B cell (primary cell): ENCODE measurements around the gene NPSR1. TPM values are rescaled to one million over a fixed set of nuclear protein-coding genes. Genes with fewer than 3 reads are reported as not detected.

Experiments
- ATAC-seq: fragments of 200-7000 bp; cut with Tn5 transposase; one replicate; pipeline ENCODE4 v1.10.0; 2021; ENCODE audit warnings: low read depth, mild to moderate bottlenecking, moderate number of reproducible peaks, moderate library complexity
- CTCF ChIA-PET: fragments of 350-600 bp; sonication (Branson Sonifier 250); formaldehyde crosslinking; loops from one replicate; lab custom pipeline; 2021; ENCODE audit warnings: antibody characterized with exemption, inconsistent platforms; lab: Charles Lee
- POLR2A ChIA-PET: fragments of 350-600 bp; sonication (Branson Sonifier 250); formaldehyde crosslinking; loops from one replicate; lab custom pipeline; 2021; ENCODE audit warnings: antibody characterized with exemption; lab: Charles Lee
- DNase-seq: peaks from one replicate; pipeline ENCODE4 v3.0.0; 2013
- H2AFZ ChIP-seq: 2 replicates; pipeline ENCODE4 v1.6.1; 2012; ENCODE audit warnings: mild to moderate bottlenecking, low read depth, low read length; ENCODE audit not compliant: insufficient read depth, poor library complexity, severe bottlenecking
- H3K27ac ChIP-seq, 2 donors: 1 replicate in 1 of 2; 2 replicates in 1 of 2; pipeline ENCODE4 v1.5.1; 2012 to 2013; ENCODE audit warnings: low read length in 2 of 2, mild to moderate bottlenecking in 2 of 2, moderate library complexity in 1 of 2
- H3K27me3 ChIP-seq, 4 experiments: fragments of 200-600 bp in 1 of 4; sonication (generic) in 1 of 4; replicated peaks in 1 of 4; 1 replicate in 2 of 4; 2 replicates in 2 of 4; pipeline versions ENCODE4 v1.6.1 to v1.7.0; 2013 to 2016; ENCODE audit warnings: low read length in 3 of 4, mild to moderate bottlenecking in 2 of 4, mixed read lengths in 1 of 4, moderate library complexity in 1 of 4; ENCODE audit not compliant: insufficient read depth in 4 of 4, control insufficient read depth in 3 of 4; ENCODE audit errors: control extremely low read depth in 1 of 4
- H3K36me3 ChIP-seq, 2 experiments: replicated peaks in 1 of 2; 1 replicate in 1 of 2; 2 replicates in 1 of 2; pipeline versions ENCODE4 v1.6.1 to v1.7.1; 2013; ENCODE audit warnings: low read length in 1 of 2; ENCODE audit not compliant: insufficient read depth in 2 of 2, control insufficient read depth in 1 of 2; ENCODE audit errors: control extremely low read depth in 1 of 2, extremely low read depth in 1 of 2
- H3K4me1 ChIP-seq, 2 donors: fragments of 200-600 bp in 1 of 2; sonication (generic) in 1 of 2; 1 replicate in 1 of 2; 2 replicates in 1 of 2; pipeline versions ENCODE4 v1.5.1 to v1.6.1; 2013 to 2017; ENCODE audit warnings: low read length in 2 of 2; ENCODE audit not compliant: control insufficient read depth in 2 of 2, insufficient read depth in 2 of 2
- H3K4me2 ChIP-seq: replicated peaks from 2 replicates; pipeline ENCODE3; 2012; ENCODE audit warnings: mild to moderate bottlenecking, low read depth, low read length; ENCODE audit not compliant: poor library complexity, severe bottlenecking
- H3K4me3 ChIP-seq, 5 experiments: fragments of 200-600 bp in 1 of 5; sonication (generic) in 1 of 5; 1 replicate in 3 of 5; 2 replicates in 2 of 5; pipeline versions ENCODE4 v1.5.1 to v1.7.0; 2011 to 2016; ENCODE audit warnings: low read length in 4 of 5, mild to moderate bottlenecking in 4 of 5, low read depth in 2 of 5, control low read depth in 1 of 5, moderate library complexity in 1 of 5; ENCODE audit not compliant: insufficient read depth in 1 of 5; ENCODE audit errors: control extremely low read depth in 1 of 5, extremely low read depth in 1 of 5
- H3K79me2 ChIP-seq: fragments of 200-600 bp; sonication (generic); one replicate; pipeline ENCODE4 v1.6.0; 2016; ENCODE audit warnings: low read length; ENCODE audit not compliant: control insufficient read depth, insufficient read depth
- H3K9ac ChIP-seq: fragments of 200-600 bp; sonication (generic); 2 replicates; pipeline ENCODE4 v1.6.1; 2017; ENCODE audit warnings: mild to moderate bottlenecking, low read length, moderate library complexity
- H3K9me3 ChIP-seq, 3 donors: one replicate each; pipeline versions ENCODE4 v1.6.1 to v1.7.1; 2013; ENCODE audit warnings: low read length in 2 of 3; ENCODE audit not compliant: control insufficient read depth in 2 of 3, insufficient read depth in 1 of 3; ENCODE audit errors: control extremely low read depth in 1 of 3
- H4K20me1 ChIP-seq: 2 replicates; pipeline ENCODE4 v1.6.0; 2012; ENCODE audit warnings: mild to moderate bottlenecking, low read length; ENCODE audit not compliant: insufficient read depth, control insufficient read depth, poor library complexity, severe bottlenecking
- H3K27ac Mint-ChIP-seq: one replicate; pipeline ENCODE4 v1.8.0; 2021; ENCODE audit warnings: mixed read lengths
- H3K27me3 Mint-ChIP-seq: one replicate; pipeline ENCODE4 v1.8.0; 2021; ENCODE audit warnings: mixed read lengths
- H3K4me1 Mint-ChIP-seq: one replicate; pipeline ENCODE4 v1.8.0; 2021; ENCODE audit warnings: mixed read lengths
- H3K4me3 Mint-ChIP-seq: one replicate; pipeline ENCODE4 v1.8.0; 2021; ENCODE audit warnings: mixed read lengths
- H3K9me3 Mint-ChIP-seq: one replicate; pipeline ENCODE4 v1.8.0; 2022; ENCODE audit warnings: mixed read lengths; ENCODE audit not compliant: insufficient read depth
- CTCF ChIP-seq: fragments of 200-600 bp; IDR thresholded peaks from one replicate; pipeline ENCODE4 v1.8.0; 2022; ENCODE audit warnings: antibody characterized with exemption, mild to moderate bottlenecking
- EZH2 ChIP-seq: IDR thresholded peaks from 2 replicates; pipeline ENCODE4 v1.6.1; 2012; ENCODE audit warnings: borderline replicate concordance, low read depth, mild to moderate bottlenecking, moderate library complexity, low read length; ENCODE audit not compliant: insufficient read depth, poor library complexity, severe bottlenecking
- WGBS: methylation state at CpG from one replicate; pipeline ENCODE4 v1.1.5; 2013; ENCODE audit warnings: missing lambda C conversion rate; ENCODE audit not compliant: insufficient coverage; 5-methylcytosine and 5-hydroxymethylcytosine counted together
- intact Hi-C: fragments of 100-400 bp; cut with micrococcal nuclease; formaldehyde crosslinking; loops from one replicate; pipeline ENCODE4 v1.10.0; 2022
- polyA plus RNA-seq: library from polyadenylated mRNA; depleted of rRNA; stranded (reverse); fragments of >200 nt; gene quantifications from 2 replicates; pipeline ENCODE4 v1.2.3, GENCODE V29; 2012
- total RNA-seq, 2 donors: library from RNA; stranded (reverse); fragments of 120-200 nt in 1 of 2; gene quantifications; 1 replicate in 1 of 2; 2 replicates in 1 of 2; pipeline versions ENCODE4 v1.2.3 to v1.2.4, GENCODE V29; 2013 to 2022

The NPSR1 gene
- total and polyA plus RNA-seq, 2 donors (not counting 1 experiment from before 2014, with no cell fraction given) = not detected

- Mint-ChIP-seq H3K4me3 (no peak overlapping the region), H3K4me1 (no peaks in the 10 kb centered on the region), H3K27ac (no peak overlapping the region), H3K9me3 (no peaks in the 10 kb centered on the region), H3K27me3 (no peaks in the 10 kb centered on the region)
- no peak overlapping the region for H3K9ac ChIP-seq
- WGBS = 100% methylated on average over 1 of the region's 2 CpGs
- DNase-seq (no peak), ATAC-seq (no peak)
- no peak overlapping the region for H3K4me3 ChIP-seq
- POLR2A ChIA-PET = no interaction called here
- TF ChIP-seq EZH2 (no peak), CTCF (no peak)
- peaks cover 0 to 3% (median 0%) of the 10 kb centered on the region in 3 donors for H3K9me3 ChIP-seq
- H3K27ac ChIP-seq = no peak overlapping the region
- H3K36me3 ChIP-seq = no peaks in the 10 kb centered on the region
- H3K4me1 ChIP-seq = no peaks in the 10 kb centered on the region
- intact Hi-C loops = no loop called here
- no peaks in the 10 kb centered on the region for H3K79me2 ChIP-seq
- CTCF ChIA-PET = no interaction called here
- no peak overlapping the region for H2AFZ ChIP-seq
- no peaks in the 10 kb centered on the region for H3K27me3 ChIP-seq
- no peaks in the 10 kb centered on the region for H4K20me1 ChIP-seq
- H3K4me2 ChIP-seq = no peak overlapping the region
Observed at GRCh38 chr7:34748728-34749089, 90.7 kb downstream of the NPSR1 start.

- Histone ChIP-seq H3K4me2 (no peak overlapping the region), H3K9me3 (peaks cover 0 to 3% (median 0%) of the 10 kb centered on the region in 3 donors), H3K36me3 (no peaks in the 10 kb centered on the region), H3K9ac (no peak overlapping the region), H4K20me1 (no peaks in the 10 kb centered on the region), H3K27me3 (no peaks in the 10 kb centered on the region), H2AFZ (no peak overlapping the region), H3K79me2 (no peaks in the 10 kb centered on the region), H3K27ac (no peak overlapping the region), H3K4me1 (no peaks in the 10 kb centered on the region), H3K4me3 (no peak overlapping the region)
- no CpG with 5 or more reads among the region's 2 CpGs for WGBS
- no peak overlapping the region for H3K4me3 Mint-ChIP-seq
- H3K4me1 Mint-ChIP-seq = no peaks in the 10 kb centered on the region
- TF ChIP-seq EZH2 (no peak), CTCF (no peak)
- ATAC-seq = no peak
- no peaks in the 10 kb centered on the region for H3K27me3 Mint-ChIP-seq
- intact Hi-C loops = no loop called here
- H3K9me3 Mint-ChIP-seq = no peaks in the 10 kb centered on the region
- no peak overlapping the region for H3K27ac Mint-ChIP-seq
- no peak for DNase-seq
- CTCF ChIA-PET = no interaction called here
- POLR2A ChIA-PET = no interaction called here
Observed at GRCh38 chr7:34749446-34749845, 91.4 kb downstream of the NPSR1 start.
